Osteoblast (primary cell): ENCODE data around the gene PLIN3. TPM values are rescaled to one million over a fixed set of nuclear protein-coding genes. Genes with fewer than 3 reads are reported as not detected.

Experiments
- DNase-seq: peaks from one replicate; pipeline ENCODE4 v3.0.0; 2011; ENCODE audit warnings: low spot score, mixed read lengths; ENCODE audit not compliant: insufficient read length; ENCODE audit errors: missing footprints
- H2AFZ ChIP-seq: 2 replicates; pipeline ENCODE4 v1.6.0; 2011; ENCODE audit warnings: mild to moderate bottlenecking, low read length
- H3K27ac ChIP-seq: 2 replicates; pipeline ENCODE4 v1.5.1; 2011; ENCODE audit warnings: mild to moderate bottlenecking, low read depth, low read length, moderate library complexity
- H3K27me3 ChIP-seq: 2 replicates; pipeline ENCODE4 v1.6.0; 2012; ENCODE audit warnings: mild to moderate bottlenecking, control low read depth, inconsistent platforms, low read length, moderate library complexity; ENCODE audit not compliant: insufficient read depth
- H3K36me3 ChIP-seq: 2 replicates; pipeline ENCODE4 v1.5.1; 2011; ENCODE audit warnings: mild to moderate bottlenecking, low read length, control low read depth, moderate library complexity; ENCODE audit not compliant: insufficient read depth
- H3K4me1 ChIP-seq: 2 replicates; pipeline ENCODE4 v1.5.1; 2011; ENCODE audit warnings: mild to moderate bottlenecking, low read length, control low read depth, moderate library complexity; ENCODE audit not compliant: insufficient read depth
- H3K4me2 ChIP-seq: 2 replicates; pipeline ENCODE4 v1.6.0; 2011; ENCODE audit warnings: mild to moderate bottlenecking, low read length; ENCODE audit not compliant: insufficient read depth
- H3K4me3 ChIP-seq: fragments of 200-600 bp; sonication (generic); 3 replicates; pipeline ENCODE4 v1.5.1; 2012; ENCODE audit warnings: mild to moderate bottlenecking, low read length, inconsistent platforms; ENCODE audit not compliant: insufficient read depth
- H3K79me2 ChIP-seq: 2 replicates; pipeline ENCODE4 v1.6.0; 2012; ENCODE audit warnings: mild to moderate bottlenecking, low read length, control low read depth, inconsistent platforms; ENCODE audit not compliant: insufficient read depth
- H3K9me3 ChIP-seq: 2 replicates; pipeline ENCODE4 v1.5.1; 2011; ENCODE audit warnings: low read depth, low read length, control low read depth
- H4K20me1 ChIP-seq: 2 replicates; pipeline ENCODE4 v1.6.0; 2012; ENCODE audit warnings: mild to moderate bottlenecking, low read length, control low read depth; ENCODE audit not compliant: insufficient read depth
- total RNA-seq: library from RNA; depleted of rRNA; stranded (reverse); fragments of >200 nt; gene quantifications from 2 replicates; pipeline ENCODE4 v1.2.3, GENCODE V29; 2012
- TF ChIP-seq, protein P1 (sequence below): IDR thresholded peaks from 2 replicates; pipeline ENCODE4 v1.5.1; 2011; ENCODE audit warnings: mild to moderate bottlenecking, low read depth, low read length, moderate library complexity; ENCODE audit errors: extremely low read depth

PLIN3 gene
- total RNA-seq, 1 donor, result 260 TPM

GRCh38 chr19:4908781-4909155 lies 41.3 kb upstream of the PLIN3 start:
- no peak overlapping the region for H2AFZ ChIP-seq
- H3K4me2 ChIP-seq, result peak overlapping the region; percentile 96
- no peaks in the 10 kb centered on the region for H4K20me1 ChIP-seq
- peaks cover 26% of the 10 kb centered on the region for H3K4me1 ChIP-seq
- peaks cover 15% of the 10 kb centered on the region for H3K79me2 ChIP-seq
- no peak overlapping the region for H3K4me3 ChIP-seq
- no peaks in the 10 kb centered on the region for H3K9me3 ChIP-seq
- peaks cover 4% of the 10 kb centered on the region for H3K36me3 ChIP-seq
- H3K27ac ChIP-seq, result no peak overlapping the region
- peak; percentile 51 for DNase-seq
- H3K27me3 ChIP-seq, result no peaks in the 10 kb centered on the region
- TF ChIP-seq, protein P1, sequence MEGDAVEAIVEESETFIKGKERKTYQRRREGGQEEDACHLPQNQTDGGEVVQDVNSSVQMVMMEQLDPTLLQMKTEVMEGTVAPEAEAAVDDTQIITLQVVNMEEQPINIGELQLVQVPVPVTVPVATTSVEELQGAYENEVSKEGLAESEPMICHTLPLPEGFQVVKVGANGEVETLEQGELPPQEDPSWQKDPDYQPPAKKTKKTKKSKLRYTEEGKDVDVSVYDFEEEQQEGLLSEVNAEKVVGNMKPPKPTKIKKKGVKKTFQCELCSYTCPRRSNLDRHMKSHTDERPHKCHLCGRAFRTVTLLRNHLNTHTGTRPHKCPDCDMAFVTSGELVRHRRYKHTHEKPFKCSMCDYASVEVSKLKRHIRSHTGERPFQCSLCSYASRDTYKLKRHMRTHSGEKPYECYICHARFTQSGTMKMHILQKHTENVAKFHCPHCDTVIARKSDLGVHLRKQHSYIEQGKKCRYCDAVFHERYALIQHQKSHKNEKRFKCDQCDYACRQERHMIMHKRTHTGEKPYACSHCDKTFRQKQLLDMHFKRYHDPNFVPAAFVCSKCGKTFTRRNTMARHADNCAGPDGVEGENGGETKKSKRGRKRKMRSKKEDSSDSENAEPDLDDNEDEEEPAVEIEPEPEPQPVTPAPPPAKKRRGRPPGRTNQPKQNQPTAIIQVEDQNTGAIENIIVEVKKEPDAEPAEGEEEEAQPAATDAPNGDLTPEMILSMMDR, result no peak

DNA sequence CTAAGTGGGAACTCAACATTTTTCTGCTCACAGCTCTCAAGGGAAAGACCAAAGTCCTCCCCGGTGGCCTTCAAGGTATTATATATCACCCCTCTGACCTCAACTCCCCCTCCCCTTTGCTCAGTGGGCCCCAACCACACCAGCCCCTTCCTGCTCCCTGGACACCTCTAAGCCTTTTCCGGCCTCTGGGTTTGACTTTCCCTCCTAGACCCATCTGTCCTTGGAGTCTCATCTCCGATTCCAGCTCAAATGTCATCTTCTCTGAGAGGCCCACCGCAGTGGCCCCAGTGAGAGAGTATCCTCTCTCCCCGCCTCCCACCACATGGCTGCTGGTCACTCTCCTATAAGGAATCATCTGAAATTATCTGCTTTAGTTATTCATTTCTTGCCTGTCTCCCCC lies 40.9 kb upstream of the PLIN3 start:
- peaks cover 26% of the 10 kb centered on the region for H3K4me1 ChIP-seq
- H3K27me3 ChIP-seq, result no peaks in the 10 kb centered on the region
- peak; percentile 31 for DNase-seq
- H4K20me1 ChIP-seq, result no peaks in the 10 kb centered on the region
- H3K79me2 ChIP-seq, result peaks cover 10% of the 10 kb centered on the region
- H3K4me2 ChIP-seq, result no peak overlapping the region
- H2AFZ ChIP-seq, result no peak overlapping the region
- H3K9me3 ChIP-seq, result no peaks in the 10 kb centered on the region
- no peak overlapping the region for H3K4me3 ChIP-seq
- peaks cover under 1% of the 10 kb centered on the region for H3K36me3 ChIP-seq
- TF ChIP-seq, protein P1, result no peak
- no peak overlapping the region for H3K27ac ChIP-seq

DNA sequence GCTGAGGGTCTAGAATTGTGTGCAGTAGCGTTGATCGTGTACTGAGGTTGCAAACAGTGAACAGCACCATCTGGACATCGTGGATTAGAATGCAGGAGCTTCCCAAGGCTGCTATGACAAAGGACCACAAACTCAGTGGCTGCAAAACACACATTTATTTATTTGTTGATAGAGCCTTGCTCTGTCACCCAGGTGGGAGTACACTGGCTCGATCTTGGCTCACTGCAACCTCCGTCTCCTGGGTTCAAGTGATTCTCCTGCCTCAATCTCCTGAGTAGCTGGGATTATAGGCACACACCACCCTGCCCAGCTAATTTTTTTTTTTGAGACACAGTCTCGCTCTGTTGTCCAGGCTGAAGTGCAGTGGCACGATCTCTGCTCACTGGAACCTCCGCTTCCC lies 39.5 kb upstream of the PLIN3 start:
- Histone ChIP-seq H2AFZ (no peak overlapping the region), H3K4me3 (no peak overlapping the region), H3K4me1 (peaks cover 16% of the 10 kb centered on the region), H4K20me1 (no peaks in the 10 kb centered on the region), H3K9me3 (no peaks in the 10 kb centered on the region), H3K4me2 (no peak overlapping the region), H3K36me3 (no peaks in the 10 kb centered on the region), H3K27me3 (no peaks in the 10 kb centered on the region), H3K79me2 (peaks cover 6% of the 10 kb centered on the region), H3K27ac (no peak overlapping the region)
- TF ChIP-seq, protein P1, result no peak
- peak; percentile 14 for DNase-seq

DNA sequence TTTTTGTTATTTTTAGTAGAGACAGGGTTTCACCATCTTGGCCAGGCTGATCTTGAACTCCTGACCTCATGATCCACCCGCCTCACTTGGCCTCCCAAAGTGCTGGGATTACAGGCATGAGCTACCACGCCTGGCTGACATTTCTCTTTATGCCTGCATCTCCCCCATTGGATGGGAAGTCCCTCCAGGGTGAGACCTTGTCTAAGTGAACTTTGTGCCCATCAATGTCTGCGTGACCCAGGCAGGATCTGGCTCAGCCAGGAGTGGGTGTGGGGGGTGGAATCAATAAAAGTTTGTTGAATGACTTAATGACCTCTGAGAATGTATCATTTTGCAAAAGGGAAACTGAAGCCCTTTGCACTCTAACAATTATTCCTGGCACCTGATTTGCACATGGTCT lies 37.0 kb upstream of the PLIN3 start:
- Histone ChIP-seq H3K36me3 (no peaks in the 10 kb centered on the region), H3K4me2 (no peak overlapping the region), H3K27ac (no peak overlapping the region), H3K27me3 (no peaks in the 10 kb centered on the region), H3K9me3 (no peaks in the 10 kb centered on the region), H3K4me3 (no peak overlapping the region), H4K20me1 (no peaks in the 10 kb centered on the region), H3K79me2 (no peaks in the 10 kb centered on the region), H2AFZ (no peak overlapping the region), H3K4me1 (no peaks in the 10 kb centered on the region)
- DNase-seq, result no peak
- TF ChIP-seq, protein P1, result no peak
